Stimulated activated CD8-positive, alpha-beta memory T cell treated with anti-CD3 and anti-CD28 coated beads, Interleukin-12 subunit alpha, Interleukin-12 subunit beta, amount 100 ng/mL, for 24 hours (primary cell): Measurements from ENCODE around the gene EPHA2.
"Not testable (repeated sequence)": the region's sequence is repeated elsewhere in the genome, so short reads cannot be mapped to it uniquely, and the experiment has no call there.

Experiments used
- DNase-seq: peaks from one replicate; pipeline ENCODE4 v3.0.0-alpha.2; 2020; ENCODE audit errors: extremely low read depth

Gene EPHA2

GRCh38 chr1:16155537-16156410, at the start of gene EPHA2:
TSS of gene EPHA2 (minus strand) at chr1:16156069. CDS start at chr1:16155932, 137 bp downstream.
- no peak for DNase-seq

- no peak for DNase-seq
These were observed 49.4 kb upstream of the EPHA2 start for GRCh38 chr1:16205334-16205671.

- DNase-seq = no peak
These were observed 48.9 kb upstream of the EPHA2 start for GRCh38 chr1:16204634-16205333.

- no peak for DNase-seq
These were observed 48.3 kb upstream of the EPHA2 start for GRCh38 chr1:16204216-16204615.

GRCh38 chr1:16203550-16203949, 47.7 kb upstream of the EPHA2 start:
- DNase-seq = no peak

- DNase-seq = no peak
These were observed 46.7 kb upstream of the EPHA2 start for GRCh38 chr1:16202281-16203210.

GRCh38 chr1:16199700-16200099, 43.8 kb upstream of the EPHA2 start:
- DNase-seq = no peak

GRCh38 chr1:16199157-16199501, 43.3 kb upstream of the EPHA2 start:
- DNase-seq = no peak

GRCh38 chr1:16198444-16199156, 42.7 kb upstream of the EPHA2 start:
- DNase-seq = no peak

GRCh38 chr1:16196874-16197273, 41.0 kb upstream of the EPHA2 start:
- DNase-seq = no peak

- not testable (repeated sequence) for DNase-seq
These were observed 40.3 kb upstream of the EPHA2 start for GRCh38 chr1:16196139-16196538.

- no peak for DNase-seq
These were observed 39.6 kb upstream of the EPHA2 start for GRCh38 chr1:16195518-16195905.

- DNase-seq = no peak
These were observed 36.2 kb upstream of the EPHA2 start for GRCh38 chr1:16191916-16192546.

GRCh38 chr1:16191309-16191708, 35.4 kb upstream of the EPHA2 start:
- DNase-seq = no peak

GRCh38 chr1:16189921-16190621, 34.2 kb upstream of the EPHA2 start:
- no peak for DNase-seq

GRCh38 chr1:16189003-16189402, 33.1 kb upstream of the EPHA2 start:
- no peak for DNase-seq

GRCh38 chr1:16187748-16188401, 32.0 kb upstream of the EPHA2 start:
- peak; percentile 37 for DNase-seq

- DNase-seq = no peak
These were observed 30.9 kb upstream of the EPHA2 start for GRCh38 chr1:16186655-16187235.

GRCh38 chr1:16184557-16185303, 28.9 kb upstream of the EPHA2 start:
- DNase-seq = no peak
